ENCODE measurements around the gene STAP2. TPM values are rescaled to one million over a fixed set of nuclear protein-coding genes. Genes with fewer than 3 reads are reported as not detected.

The STAP2 gene
- total RNA-seq, 1 donor from 2014 or later, result 6.8 TPM

- H3K79me2 ChIP-seq (ENCODE audit: low read depth), result no peaks in the 10 kb centered on the region
- Mint-ChIP-seq H3K27me3 (ENCODE audit: insufficient read depth, low read depth) (peaks cover 13% of the 10 kb centered on the region), H3K27ac (no peak overlapping the region), H3K9me3 (no peaks in the 10 kb centered on the region), H3K4me1 (peaks cover 22% of the 10 kb centered on the region), H3K4me3 (peak overlapping the region; percentile 89), H3K36me3 (peaks cover 4% of the 10 kb centered on the region)
- H3K4me3 ChIP-seq, result peak overlapping the region; percentile 48
- no peak overlapping the region for H3K27ac ChIP-seq
- H3F3A ChIP-seq (ENCODE audit: low read depth), result peaks cover 21% of the 10 kb centered on the region
- peak; percentile 85 for DNase-seq (ENCODE audit: low spot score)
- H3K27me3 ChIP-seq, result peaks cover 11% of the 10 kb centered on the region
- H2AFZ ChIP-seq (replicated peaks), result peak overlapping the region; percentile 29
- H4K20me1 ChIP-seq (ENCODE audit: low read depth), result peaks cover 5% of the 10 kb centered on the region
- H3K4me2 ChIP-seq, result peak overlapping the region; percentile 79
- TF ChIP-seq CTCF (IDR thresholded peaks at IDR 0.05), result no peak
- no peak for TF ChIP-seq EZH2phosphoT487 (IDR thresholded peaks at IDR 0.05)
- peaks cover 3% of the 10 kb centered on the region for H3K4me1 ChIP-seq
- H3K9ac ChIP-seq, result no peak overlapping the region
- no peaks in the 10 kb centered on the region for H3K9me3 ChIP-seq (ENCODE audit: low read depth)
- H3K36me3 ChIP-seq, result no peaks in the 10 kb centered on the region
Measured at GRCh38 chr19:4326837-4327251, 11.8 kb downstream of the STAP2 start.

- H3K36me3 ChIP-seq, result no peaks in the 10 kb centered on the region
- Mint-ChIP-seq H3K4me3 (peak overlapping the region; percentile 81), H3K36me3 (peaks cover 4% of the 10 kb centered on the region), H3K27ac (no peak overlapping the region), H3K27me3 (ENCODE audit: insufficient read depth, low read depth) (peaks cover 15% of the 10 kb centered on the region), H3K4me1 (peaks cover 22% of the 10 kb centered on the region), H3K9me3 (no peaks in the 10 kb centered on the region)
- H3K4me2 ChIP-seq, result peak overlapping the region; percentile 79
- no peaks in the 10 kb centered on the region for H3K79me2 ChIP-seq (ENCODE audit: low read depth)
- peaks cover 5% of the 10 kb centered on the region for H4K20me1 ChIP-seq (ENCODE audit: low read depth)
- H2AFZ ChIP-seq (replicated peaks), result no peak overlapping the region
- no peaks in the 10 kb centered on the region for H3K9me3 ChIP-seq (ENCODE audit: low read depth)
- H3K4me3 ChIP-seq, result peak overlapping the region; percentile 48
- no peak overlapping the region for H3K27ac ChIP-seq
- no peak for DNase-seq (ENCODE audit: low spot score)
- H3K27me3 ChIP-seq, result peaks cover 11% of the 10 kb centered on the region
- peaks cover 21% of the 10 kb centered on the region for H3F3A ChIP-seq (ENCODE audit: low read depth)
- TF ChIP-seq EZH2phosphoT487 (IDR thresholded peaks at IDR 0.05) (no peak), EZH2 (IDR thresholded peaks at IDR 0.05) (no peak), CTCF (IDR thresholded peaks at IDR 0.05) (no peak)
- H3K4me1 ChIP-seq, result peaks cover 3% of the 10 kb centered on the region
- H3K9ac ChIP-seq, result no peak overlapping the region
Measured at GRCh38 chr19:4326215-4326836, 12.3 kb downstream of the STAP2 start.

- Histone ChIP-seq H3K4me2 (no peak overlapping the region), H4K20me1 (ENCODE audit: low read depth) (peaks cover 5% of the 10 kb centered on the region), H3K4me3 (no peak overlapping the region), H3K79me2 (ENCODE audit: low read depth) (no peaks in the 10 kb centered on the region), H3K27ac (no peak overlapping the region), H2AFZ (replicated peaks) (no peak overlapping the region), H3K27me3 (peaks cover 11% of the 10 kb centered on the region), H3K36me3 (no peaks in the 10 kb centered on the region), H3K9me3 (ENCODE audit: low read depth) (no peaks in the 10 kb centered on the region), H3F3A (ENCODE audit: low read depth) (peaks cover 21% of the 10 kb centered on the region), H3K4me1 (peaks cover 3% of the 10 kb centered on the region), H3K9ac (no peak overlapping the region)
- Mint-ChIP-seq H3K27me3 (ENCODE audit: insufficient read depth, low read depth) (peaks cover 13% of the 10 kb centered on the region), H3K4me1 (peaks cover 19% of the 10 kb centered on the region), H3K36me3 (peaks cover 12% of the 10 kb centered on the region), H3K9me3 (peaks cover 17% of the 10 kb centered on the region), H3K4me3 (no peak overlapping the region), H3K27ac (no peak overlapping the region)
- no peak for DNase-seq (ENCODE audit: low spot score)
- TF ChIP-seq EZH2phosphoT487 (IDR thresholded peaks at IDR 0.05), result no peak
- TF ChIP-seq EZH2 (IDR thresholded peaks at IDR 0.05), result no peak
- no peak for TF ChIP-seq CTCF (IDR thresholded peaks at IDR 0.05)
Measured at GRCh38 chr19:4324228-4324627, 14.4 kb downstream of the STAP2 start.

All from neural progenitor cell (in vitro differentiated cells).